Endothelial cell of umbilical vein (primary cell): ENCODE measurements around the gene AGPS. TPM values are rescaled to one million over a fixed set of nuclear protein-coding genes. Genes with fewer than 3 reads are reported as not detected.

Experiments
- BruUV-seq: library from RNA; stranded (reverse); fragments of 400-500 nt; replicated peaks from 2 replicates; lab custom pipeline; 2021; lab: Mats Ljungman, UMichigan
- CTCF ChIA-PET: fragments of 300-600, 350-600 bp; sonication (Branson Sonifier 250); formaldehyde crosslinking; loops from one replicate; lab custom pipeline; 2021; ENCODE audit warnings: antibody characterized with exemption, inconsistent platforms; lab: Charles Lee
- POLR2A ChIA-PET: fragments of 300-600, 350-600 bp; sonication (Branson Sonifier 250); formaldehyde crosslinking; loops from one replicate; lab custom pipeline; 2021; ENCODE audit warnings: antibody characterized with exemption, inconsistent platforms; lab: Charles Lee
- DNase-seq: peaks from one replicate; pipeline ENCODE4 v3.0.0-alpha.2; 2011; ENCODE audit warnings: low read depth, low spot score
- FAIRE-seq: peaks from 2 replicates; lab custom pipeline; 2011; peaks lifted over from hg19 to GRCh38; lab: Jason Lieb, UNC
- H2AFZ ChIP-seq: 2 replicates; pipeline ENCODE4 v1.6.0; 2012; ENCODE audit warnings: low read depth, low read length, control low read depth, inconsistent platforms
- H3K27ac ChIP-seq: 2 replicates; pipeline ENCODE4 v1.5.1; 2011; ENCODE audit warnings: low read depth, mild to moderate bottlenecking, control low read depth, low read length, moderate library complexity; ENCODE audit not compliant: insufficient read depth
- H3K27me3 ChIP-seq, 2 experiments: 2 replicates each; pipeline versions ENCODE4 v1.6.0 to v1.6.1; 2011; ENCODE audit warnings: low read length in 2 of 2, mixed read lengths in 1 of 2; ENCODE audit not compliant: control insufficient read depth in 2 of 2, insufficient read depth in 2 of 2
- H3K36me3 ChIP-seq, 2 experiments: 2 replicates in 1 of 2; 3 replicates in 1 of 2; pipeline ENCODE4 v1.5.1; 2011; ENCODE audit warnings: low read length in 2 of 2, mild to moderate bottlenecking in 1 of 2, moderate library complexity in 1 of 2; ENCODE audit not compliant: control insufficient read depth in 2 of 2, insufficient read depth in 2 of 2; ENCODE audit errors: extremely low read depth in 1 of 2
- H3K4me1 ChIP-seq: 3 replicates; pipeline ENCODE4 v1.5.1; 2011; ENCODE audit warnings: mild to moderate bottlenecking, low read length; ENCODE audit not compliant: control insufficient read depth, insufficient read depth; ENCODE audit errors: extremely low read depth
- H3K4me2 ChIP-seq: 2 replicates; pipeline ENCODE4 v1.6.1; 2011; ENCODE audit warnings: low read length, control low read depth, mixed read lengths; ENCODE audit not compliant: insufficient read depth
- H3K4me3 ChIP-seq, 3 experiments: fragments of 200-600 bp in 1 of 3; sonication (generic), shearing (Covaris generic) in 1 of 3; replicated peaks in 1 of 3; 2 replicates each; pipeline ENCODE4 v1.5.1; 2011 to 2016; ENCODE audit warnings: control low read depth in 3 of 3, low read length in 3 of 3, mild to moderate bottlenecking in 2 of 3, inconsistent platforms in 1 of 3, low read depth in 1 of 3, moderate library complexity in 1 of 3; ENCODE audit not compliant: insufficient read depth in 1 of 3
- H3K79me2 ChIP-seq: 2 replicates; pipeline ENCODE4 v1.6.0; 2012; ENCODE audit warnings: low read length, inconsistent platforms; ENCODE audit not compliant: control insufficient read depth, insufficient read depth
- H3K9ac ChIP-seq: replicated peaks from 2 replicates; pipeline ENCODE3; 2011; ENCODE audit warnings: low read length, control low read depth; ENCODE audit not compliant: insufficient read depth; ENCODE audit errors: extremely low read depth
- H3K9me1 ChIP-seq: replicated peaks from 3 replicates; pipeline ENCODE4 v1.6.0; 2011; ENCODE audit warnings: mild to moderate bottlenecking, low read length; ENCODE audit not compliant: control insufficient read depth, insufficient read depth; ENCODE audit errors: extremely low read depth
- H3K9me3 ChIP-seq: replicated peaks from 2 replicates; pipeline ENCODE4 v1.5.1; 2012; ENCODE audit warnings: low read length, inconsistent platforms; ENCODE audit not compliant: control insufficient read depth, insufficient read depth
- H4K20me1 ChIP-seq: replicated peaks from 2 replicates; pipeline ENCODE3; 2011; ENCODE audit warnings: mild to moderate bottlenecking, low read length; ENCODE audit not compliant: control insufficient read depth, insufficient read depth; ENCODE audit errors: extremely low read depth
- EZH2 ChIP-seq: IDR thresholded peaks from 2 replicates; pipeline ENCODE4 v1.6.1; 2012; ENCODE audit warnings: borderline replicate concordance, low read depth, mild to moderate bottlenecking, moderate library complexity, low read length, inconsistent platforms; ENCODE audit not compliant: severe bottlenecking
- FOS ChIP-seq: IDR thresholded peaks from 2 replicates; pipeline ENCODE4 v1.6.1; 2011; ENCODE audit warnings: mild to moderate bottlenecking, low read length, moderate library complexity, borderline replicate concordance; ENCODE audit not compliant: insufficient read depth
- GATA2 ChIP-seq: IDR thresholded peaks from 2 replicates; pipeline ENCODE4 v1.7.0; 2011; ENCODE audit warnings: low read depth, mild to moderate bottlenecking, moderate library complexity, mixed read lengths, low read length; ENCODE audit not compliant: insufficient read length, insufficient read depth
- JUN ChIP-seq: IDR thresholded peaks from 2 replicates; pipeline ENCODE4 v1.6.1; 2011; ENCODE audit warnings: borderline replicate concordance, low read depth; ENCODE audit not compliant: insufficient read length, insufficient read depth
- MYC ChIP-seq: IDR thresholded peaks from one replicate; pipeline ENCODE4 v1.6.1; 2011; ENCODE audit warnings: mild to moderate bottlenecking, low read depth, low read length
- POLR2A ChIP-seq: IDR thresholded peaks from 2 replicates; pipeline ENCODE4 v1.6.1; 2012; ENCODE audit warnings: low read depth, mild to moderate bottlenecking, control low read depth, low read length
- POLR2AphosphoS5 ChIP-seq: IDR thresholded peaks from 2 replicates; pipeline ENCODE4 v1.6.1; 2012; ENCODE audit warnings: low read depth, mild to moderate bottlenecking, control low read depth, low read length, moderate library complexity; ENCODE audit not compliant: insufficient read depth
- dilution Hi-C: fragments of 300-500 bp; cut with MboI; formaldehyde crosslinking; loops from one replicate; pipeline ENCODE4 v1.15.0; 2019; ENCODE audit warnings: low sequenced_read_pairs; ENCODE audit not compliant: extremely low pct_ligation_motif_present
- intact Hi-C: fragments of 100-400 bp; cut with micrococcal nuclease; formaldehyde crosslinking; loops from one replicate; pipeline ENCODE4 v1.10.0; 2022
- polyA plus RNA-seq, 4 experiments: library from polyadenylated mRNA; depleted of rRNA in 3 of 4; stranded (reverse) in 3 of 4; unstranded in 1 of 4; fragments of >200 nt; gene quantifications; 2 replicates each; pipeline versions ENCODE4 v1.2.1 to v1.2.3, GENCODE V29; 2011 to 2012; ENCODE audit warnings: missing spikeins in 1 of 4
- total RNA-seq: library from RNA; stranded (reverse); gene quantifications from 2 replicates; pipeline ENCODE4 v1.2.3, GENCODE V29; 2021
- TF ChIP-seq, protein P1 (sequence below), 2 donors: IDR thresholded peaks; 1 replicate in 1 of 2; 2 replicates in 1 of 2; pipeline ENCODE4 v1.5.1; 2011; ENCODE audit warnings: low read length in 2 of 2, mild to moderate bottlenecking in 2 of 2, moderate library complexity in 2 of 2, control low read depth in 1 of 2, inconsistent platforms in 1 of 2, low read depth in 1 of 2; ENCODE audit not compliant: insufficient read depth in 1 of 2; ENCODE audit errors: extremely low read depth in 1 of 2

The AGPS gene
- total and polyA plus RNA-seq, 2 donors (not counting 3 experiments of a cell fraction or from before 2014, with no cell fraction given): 10.1 to 96.5 TPM

DNA sequence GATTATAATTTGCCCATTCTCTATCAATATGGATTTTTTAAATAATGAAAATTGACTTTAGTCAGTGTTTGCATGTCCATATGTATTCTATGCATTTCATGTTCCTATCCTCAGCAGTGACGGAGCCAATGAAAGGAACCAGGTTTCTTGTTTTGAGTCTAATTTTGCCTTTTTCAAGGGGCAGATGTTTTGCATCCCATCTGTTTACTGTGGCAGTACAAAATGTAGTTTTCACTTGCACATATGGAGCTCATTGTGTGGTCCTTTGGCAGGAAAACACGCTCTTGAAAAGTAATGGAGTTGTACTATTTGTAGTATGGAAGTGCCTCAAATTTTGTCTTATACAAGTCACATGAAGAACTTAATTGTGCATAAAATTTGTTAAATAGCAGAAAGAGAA, 127.8 kb downstream of the AGPS start:
- no peaks in the 10 kb centered on the region for H3K9me3 ChIP-seq
- no peak overlapping the region for H3K4me3 ChIP-seq
- no peak overlapping the region for H3K9ac ChIP-seq
- CTCF ChIA-PET: interaction anchor here (1.0 kb wide), 1 partner anchor 84 kb away, joined by 3 read pairs; no protein-coding TSS in a partner anchor
- intact Hi-C loops: no loop called here
- H3K9me1 ChIP-seq: no peaks in the 10 kb centered on the region
- DNase-seq (no peak), FAIRE-seq (no peak)
- POLR2A ChIA-PET: no interaction called here
- no peak overlapping the region for H2AFZ ChIP-seq
- H4K20me1 ChIP-seq: no peaks in the 10 kb centered on the region
- H3K4me2 ChIP-seq: no peak overlapping the region
- H3K27me3 ChIP-seq: no peaks in the 10 kb centered on the region
- TF ChIP-seq FOS (no peak), GATA2 (no peak), MYC (no peak), JUN (no peak), POLR2A (no peak), POLR2AphosphoS5 (no peak), EZH2 (no peak)
- TF ChIP-seq, protein P1, sequence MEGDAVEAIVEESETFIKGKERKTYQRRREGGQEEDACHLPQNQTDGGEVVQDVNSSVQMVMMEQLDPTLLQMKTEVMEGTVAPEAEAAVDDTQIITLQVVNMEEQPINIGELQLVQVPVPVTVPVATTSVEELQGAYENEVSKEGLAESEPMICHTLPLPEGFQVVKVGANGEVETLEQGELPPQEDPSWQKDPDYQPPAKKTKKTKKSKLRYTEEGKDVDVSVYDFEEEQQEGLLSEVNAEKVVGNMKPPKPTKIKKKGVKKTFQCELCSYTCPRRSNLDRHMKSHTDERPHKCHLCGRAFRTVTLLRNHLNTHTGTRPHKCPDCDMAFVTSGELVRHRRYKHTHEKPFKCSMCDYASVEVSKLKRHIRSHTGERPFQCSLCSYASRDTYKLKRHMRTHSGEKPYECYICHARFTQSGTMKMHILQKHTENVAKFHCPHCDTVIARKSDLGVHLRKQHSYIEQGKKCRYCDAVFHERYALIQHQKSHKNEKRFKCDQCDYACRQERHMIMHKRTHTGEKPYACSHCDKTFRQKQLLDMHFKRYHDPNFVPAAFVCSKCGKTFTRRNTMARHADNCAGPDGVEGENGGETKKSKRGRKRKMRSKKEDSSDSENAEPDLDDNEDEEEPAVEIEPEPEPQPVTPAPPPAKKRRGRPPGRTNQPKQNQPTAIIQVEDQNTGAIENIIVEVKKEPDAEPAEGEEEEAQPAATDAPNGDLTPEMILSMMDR (IDR thresholded peaks at IDR 0.05; ENCODE audit: extremely low read depth in 1 of 2, insufficient read depth in 1 of 2, low read depth in 1 of 2, low read length in 2 of 2): no peak
- H3K36me3 ChIP-seq: peaks cover 2 to 4% of the 10 kb centered on the region in 2 experiments
- H3K79me2 ChIP-seq: no peaks in the 10 kb centered on the region
- dilution Hi-C loops: no loop called here
- no peak overlapping the region for H3K27ac ChIP-seq
- H3K4me1 ChIP-seq: peaks cover 10% of the 10 kb centered on the region
- no TSS peak for BruUV-seq
